HepG2 (cell line): ENCODE data around the gene STIM2. TPM values are rescaled to one million over a fixed set of nuclear protein-coding genes. Genes with fewer than 3 reads are reported as not detected.

Experiments used
- ATAC-seq: fragments of 200-7000 bp; cut with Tn5 transposase; 3 replicates; pipeline ENCODE4 v1.9.1; 2020; ENCODE audit warnings: mild to moderate bottlenecking, moderate library complexity
- BruUV-seq: library from RNA; stranded (reverse); fragments of 400-500 nt; replicated peaks from 2 replicates; lab custom pipeline; 2021; lab: Mats Ljungman, UMichigan
- CTCF ChIA-PET: fragments of 300-600 bp; formaldehyde crosslinking; extraction: SDS; loops from one replicate; lab custom pipeline; 2021; ENCODE audit warnings: low total read pairs, inconsistent platforms, low intra/inter-chr PET ratio; lab: Yijun Ruan, JAX
- POLR2A ChIA-PET: fragments of 350-600 bp; sonication (Branson Sonifier 250); formaldehyde crosslinking; loops from one replicate; lab custom pipeline; 2020; ENCODE audit warnings: antibody characterized with exemption, inconsistent platforms; lab: Yijun Ruan, JAX
- DNase-seq: peaks from one replicate; pipeline ENCODE4 v3.0.0-alpha.2; 2015; ENCODE audit warnings: low spot score
- FAIRE-seq: peaks from 3 replicates; lab custom pipeline; 2011; peaks lifted over from hg19 to GRCh38; lab: Jason Lieb, UNC
- H2AFZ ChIP-seq: one replicate; pipeline ENCODE4 v1.6.1; 2011; ENCODE audit warnings: low read length, inconsistent platforms
- H3K27ac ChIP-seq: fragments of 300-600 bp; 3 replicates; pipeline ENCODE4 v1.8.0; 2011; ENCODE audit warnings: mixed run types, mild to moderate bottlenecking, mixed read lengths, low read length, inconsistent platforms; ENCODE audit not compliant: insufficient read depth; ENCODE audit errors: extremely low read length
- H3K27me3 ChIP-seq, 2 experiments: fragments of 200-600 bp in 1 of 2; 2 replicates in 1 of 2; 3 replicates in 1 of 2; pipeline versions ENCODE4 v1.6.0 to v1.8.0; 2011; ENCODE audit warnings: low read length in 2 of 2, mild to moderate bottlenecking in 2 of 2, moderate library complexity in 2 of 2, inconsistent platforms in 1 of 2; ENCODE audit not compliant: insufficient read depth in 2 of 2, control insufficient read depth in 1 of 2
- H3K36me3 ChIP-seq, 2 experiments: fragments of 200-600 bp in 1 of 2; replicated peaks in 1 of 2; 2 replicates in 1 of 2; 3 replicates in 1 of 2; pipeline versions ENCODE4 v1.5.1 to v1.8.0; 2011; ENCODE audit warnings: low read length in 2 of 2, inconsistent platforms in 1 of 2; ENCODE audit not compliant: insufficient read depth in 2 of 2, control insufficient read depth in 1 of 2
- H3K4me1 ChIP-seq: 2 replicates; pipeline ENCODE4 v1.5.1; 2012; ENCODE audit warnings: low read length, inconsistent platforms; ENCODE audit not compliant: insufficient read depth
- H3K4me2 ChIP-seq: 2 replicates; pipeline ENCODE4 v1.6.0; 2011; ENCODE audit warnings: low read depth, low read length, inconsistent platforms
- H3K4me3 ChIP-seq, 3 experiments: fragments of 200-600 bp in 1 of 3; sonication (generic), shearing (Covaris generic) in 1 of 3; replicated peaks in 1 of 3; 2 replicates each; pipeline ENCODE4 v1.5.1; 2011 to 2016; ENCODE audit warnings: low read length in 3 of 3, inconsistent platforms in 2 of 3, low read depth in 2 of 3, mild to moderate bottlenecking in 2 of 3, control low read depth in 1 of 3, mixed read lengths in 1 of 3; ENCODE audit not compliant: insufficient read depth in 1 of 3
- H3K79me2 ChIP-seq: one replicate; pipeline ENCODE4 v1.6.1; 2011; ENCODE audit warnings: low read length, inconsistent platforms; ENCODE audit not compliant: insufficient read depth
- H3K9ac ChIP-seq: 2 replicates; pipeline ENCODE4 v1.6.0; 2011; ENCODE audit warnings: mild to moderate bottlenecking, low read depth, low read length, inconsistent platforms; ENCODE audit not compliant: insufficient read depth
- H3K9me3 ChIP-seq: 2 replicates; pipeline ENCODE4 v1.5.1; 2012; ENCODE audit warnings: mild to moderate bottlenecking, low read length
- H4K20me1 ChIP-seq: 2 replicates; pipeline ENCODE4 v1.6.0; 2011; ENCODE audit warnings: inconsistent platforms, mild to moderate bottlenecking, low read length, moderate library complexity; ENCODE audit not compliant: insufficient read depth
- GABPB1 ChIP-seq: IDR thresholded peaks from 2 replicates; pipeline ENCODE4 v1.6.1; 2016; ENCODE audit warnings: mild to moderate bottlenecking, missing genetic modification reagents, moderate library complexity, missing compliant biosample characterization
- HOXA7 ChIP-seq: sonication (generic); formaldehyde crosslinking; IDR thresholded peaks from 2 replicates; pipeline ENCODE4 v1.8.1; 2022; ENCODE audit warnings: mild to moderate bottlenecking, missing genetic modification reagents, moderate library complexity
- MAFK ChIP-seq, 2 experiments: IDR thresholded peaks in 1 of 2; conservative IDR thresholded peaks in 1 of 2; 2 replicates each; pipeline ENCODE4 v1.6.1; 2011; ENCODE audit warnings: improper control_type of control experiment in 2 of 2, low read length in 2 of 2
- SALL2 ChIP-seq: sonication (generic); formaldehyde crosslinking; IDR thresholded peaks from 2 replicates; pipeline ENCODE4 v1.8.1; 2023; ENCODE audit warnings: mild to moderate bottlenecking, missing genetic modification reagents, inconsistent platforms
- SMC3 ChIP-seq: IDR thresholded peaks from 2 replicates; pipeline ENCODE4 v1.6.1; 2011; ENCODE audit warnings: low read length, improper control_type of control experiment
- ZFP82 ChIP-seq: sonication (generic); formaldehyde crosslinking; IDR thresholded peaks from 2 replicates; pipeline ENCODE4 v1.5.1; 2020; ENCODE audit warnings: mild to moderate bottlenecking, missing genetic modification reagents, borderline replicate concordance
- ZNF775 ChIP-seq: sonication (generic); formaldehyde crosslinking; IDR thresholded peaks from 2 replicates; pipeline ENCODE4 v1.4.0; 2020; ENCODE audit warnings: missing genetic modification reagents, mild to moderate bottlenecking, moderate library complexity, borderline replicate concordance
- WGBS: methylation state at CpG from one replicate; pipeline ENCODE4 v1.1.6; 2017; ENCODE audit warnings: low lambda C conversion rate; 5-methylcytosine and 5-hydroxymethylcytosine counted together
- in situ Hi-C: cut with HindIII; loops from 2 replicates; pipeline ENCODE4 v1.10.0; 2017; ENCODE audit warnings: low pct_unique_long_range_greater_than_20kb; ENCODE audit not compliant: extremely low pct_ligation_motif_present
- intact Hi-C: fragments of 100-400 bp; cut with micrococcal nuclease; formaldehyde crosslinking; loops from one replicate; pipeline ENCODE4 v1.10.0; 2022; ENCODE audit not compliant: unreplicated experiment
- polyA plus RNA-seq, 8 experiments: library from polyadenylated mRNA; depleted of rRNA in 3 of 8; stranded (reverse) in 7 of 8; unstranded in 1 of 8; fragments of >200 nt; fragmentation: Illumina TruSeq in 4 of 8; extraction: Trizol in 4 of 8; gene quantifications; 2 replicates each; pipeline versions ENCODE4 v1.2.1 to v1.2.3, GENCODE V29; 2011 to 2016; ENCODE audit warnings: low read depth in 4 of 8, missing spikeins in 1 of 8, mixed read lengths in 1 of 8; ENCODE audit not compliant: insufficient read depth in 1 of 8
- total RNA-seq, 5 experiments: library from RNA; depleted of rRNA; stranded (reverse); fragments of >200 nt; fragmentation: Illumina TruSeq; extraction: Trizol; gene quantifications; 2 replicates each; pipeline ENCODE4 v1.2.3, GENCODE V29; 2016; ENCODE audit warnings: low read depth in 1 of 5
- TF ChIP-seq, protein P1 (sequence below): sonication (generic); formaldehyde crosslinking; IDR thresholded peaks from 2 replicates; pipeline ENCODE4 v1.4.0; 2020; ENCODE audit warnings: missing genetic modification reagents

Gene STIM2
- total and polyA plus RNA-seq, 2 of the 13 experiments (the other 11 are each of a cell fraction or from before 2014, with no cell fraction given): 19.3 to 19.4 TPM

DNA sequence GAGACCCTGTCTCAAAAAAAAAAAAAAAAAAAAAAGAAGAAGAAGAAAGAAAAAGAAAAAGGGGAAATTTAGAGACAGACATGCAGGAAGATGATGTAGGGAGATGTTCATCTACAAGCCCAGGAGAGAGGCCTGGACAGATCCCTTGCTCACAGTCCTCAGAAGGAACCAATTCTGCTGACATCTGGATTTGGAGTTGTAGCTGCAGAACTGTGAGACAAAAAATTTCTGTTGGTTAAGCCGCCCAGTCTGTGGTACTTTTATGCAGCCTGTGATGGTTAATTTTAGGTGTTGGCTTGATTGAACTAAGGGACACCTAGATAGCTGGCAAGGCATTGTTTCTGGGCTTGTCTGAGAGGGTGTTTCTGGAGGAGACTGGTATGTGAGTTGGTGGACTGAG is 10.1 kb upstream of the STIM2 start:
- intact Hi-C loops: no loop called here
- TF ChIP-seq ZFP82 (CRISPR knock-in tag): no peak
- no peak for TF ChIP-seq HOXA7 (CRISPR knock-in tag)
- TF ChIP-seq SALL2 (CRISPR knock-in tag): no peak
- TF ChIP-seq MAFK (conservative IDR thresholded peaks at IDR 0.05 in 1 of 2, IDR thresholded peaks at IDR 0.05 in 1 of 2; ENCODE audit: low read length in 2 of 2): peak; percentile 3 to 41; a peak in 2 of 4 replicates
- TF ChIP-seq SMC3: no peak
- TF ChIP-seq ZNF775 (CRISPR knock-in tag): no peak
- TF ChIP-seq GABPB1: no peak
- TF ChIP-seq, protein P1, sequence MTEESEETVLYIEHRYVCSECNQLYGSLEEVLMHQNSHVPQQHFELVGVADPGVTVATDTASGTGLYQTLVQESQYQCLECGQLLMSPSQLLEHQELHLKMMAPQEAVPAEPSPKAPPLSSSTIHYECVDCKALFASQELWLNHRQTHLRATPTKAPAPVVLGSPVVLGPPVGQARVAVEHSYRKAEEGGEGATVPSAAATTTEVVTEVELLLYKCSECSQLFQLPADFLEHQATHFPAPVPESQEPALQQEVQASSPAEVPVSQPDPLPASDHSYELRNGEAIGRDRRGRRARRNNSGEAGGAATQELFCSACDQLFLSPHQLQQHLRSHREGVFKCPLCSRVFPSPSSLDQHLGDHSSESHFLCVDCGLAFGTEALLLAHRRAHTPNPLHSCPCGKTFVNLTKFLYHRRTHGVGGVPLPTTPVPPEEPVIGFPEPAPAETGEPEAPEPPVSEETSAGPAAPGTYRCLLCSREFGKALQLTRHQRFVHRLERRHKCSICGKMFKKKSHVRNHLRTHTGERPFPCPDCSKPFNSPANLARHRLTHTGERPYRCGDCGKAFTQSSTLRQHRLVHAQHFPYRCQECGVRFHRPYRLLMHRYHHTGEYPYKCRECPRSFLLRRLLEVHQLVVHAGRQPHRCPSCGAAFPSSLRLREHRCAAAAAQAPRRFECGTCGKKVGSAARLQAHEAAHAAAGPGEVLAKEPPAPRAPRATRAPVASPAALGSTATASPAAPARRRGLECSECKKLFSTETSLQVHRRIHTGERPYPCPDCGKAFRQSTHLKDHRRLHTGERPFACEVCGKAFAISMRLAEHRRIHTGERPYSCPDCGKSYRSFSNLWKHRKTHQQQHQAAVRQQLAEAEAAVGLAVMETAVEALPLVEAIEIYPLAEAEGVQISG (CRISPR knock-in tag): no peak
- TF ChIP-seq, all 625 proteins: peak for 1

More for the DNA sequence above, 10.1 kb upstream of the STIM2 start:
- H4K20me1 ChIP-seq: no peaks in the 10 kb centered on the region
- no peak overlapping the region for H3K9ac ChIP-seq
- H3K4me1 ChIP-seq: no peaks in the 10 kb centered on the region
- in situ Hi-C loops: no loop called here
- no peak overlapping the region for H3K4me2 ChIP-seq
- FAIRE-seq: no peak
- no peaks in the 10 kb centered on the region for H3K27me3 ChIP-seq
- H3K9me3 ChIP-seq: no peaks in the 10 kb centered on the region
- no peaks in the 10 kb centered on the region for H3K36me3 ChIP-seq
- no TSS peak for BruUV-seq
- no peaks in the 10 kb centered on the region for H3K79me2 ChIP-seq
- CTCF ChIA-PET: no interaction called here
- 9% methylated on average over 1 of the region's 1 CpG for WGBS
- no peak overlapping the region for H3K4me3 ChIP-seq
- no peak overlapping the region for H3K27ac ChIP-seq
- no peak overlapping the region for H2AFZ ChIP-seq
- no peak for ATAC-seq
- no peak for DNase-seq
- POLR2A ChIA-PET: no interaction called here
